ENCODE results near the gene FREM1. TPM values are rescaled to one million over a fixed set of nuclear protein-coding genes. Genes with fewer than 3 reads are reported as not detected.

The FREM1 gene
- polyA plus RNA-seq, 1 of the 3 experiments (the other 2 are of a cell fraction), result 0.26 TPM

GRCh38 chr9:14750821-14751220 is 159.4 kb downstream of the FREM1 start (continued):
- no peak for TF ChIP-seq CTCF (IDR thresholded peaks at IDR 0.05)
- no peak for TF ChIP-seq TAF1 (IDR thresholded peaks at IDR 0.05; ENCODE audit: borderline replicate concordance, low read depth, low read length)

DNA sequence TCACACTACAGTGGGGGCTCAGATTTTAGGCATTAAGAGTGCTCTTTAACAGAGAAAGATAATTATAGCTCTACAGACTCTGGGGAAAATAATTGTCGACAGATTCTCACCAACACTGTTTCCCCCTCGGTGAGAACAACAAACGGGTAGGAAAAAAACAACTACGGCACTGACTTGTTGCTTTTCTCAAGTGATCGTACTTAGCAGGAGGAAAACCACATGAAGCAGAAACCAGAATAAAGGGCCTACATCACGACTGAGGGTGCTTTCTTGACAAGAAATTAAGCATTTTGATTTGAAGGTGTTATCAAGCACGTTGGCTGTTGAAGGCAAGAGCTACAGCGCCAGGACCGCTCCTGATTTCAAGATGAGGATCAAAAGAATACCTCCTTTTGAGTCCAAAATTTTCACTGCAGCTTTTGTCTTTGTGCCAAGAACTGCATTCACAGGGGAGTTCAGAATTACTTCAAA is 160.5 kb downstream of the FREM1 start:
- H3K9ac ChIP-seq, result no peak overlapping the region
- peaks cover 0 to 6% of the 10 kb centered on the region in 2 experiments; a peak in 2 of 4 replicates for H3K4me1 ChIP-seq (ENCODE audit: control insufficient read depth in 1 of 2, insufficient read depth in 2 of 2, low read depth in 1 of 2, low read length in 1 of 2)
- no peaks in the 10 kb centered on the region; the same call in 1 of the 2 replicates for H3K27me3 ChIP-seq (ENCODE audit: insufficient read depth)
- no peak overlapping the region for H3K27ac ChIP-seq (ENCODE audit: low read depth in 2 of 2, low read length in 1 of 2)
- no peaks in the 10 kb centered on the region for H3K9me2 ChIP-seq
- no peak overlapping the region for H3K4me2 ChIP-seq
- H3K79me2 ChIP-seq (ENCODE audit: insufficient read depth), result no peaks in the 10 kb centered on the region
- H3K4me3 ChIP-seq (ENCODE audit: low read depth in 2 of 2, low read length in 1 of 2), result no peak overlapping the region
- no peaks in the 10 kb centered on the region for H3K36me3 ChIP-seq (replicated peaks in 1 of 2; ENCODE audit: control insufficient read depth in 1 of 2, insufficient read depth in 2 of 2, low read length in 1 of 2)
- no peak for TF ChIP-seq RXRA (IDR thresholded peaks at IDR 0.05; ENCODE audit: borderline replicate concordance, low read depth)
- TF ChIP-seq YY1 (IDR thresholded peaks at IDR 0.05; ENCODE audit: low read depth), result no peak
- TF ChIP-seq, protein P1, sequence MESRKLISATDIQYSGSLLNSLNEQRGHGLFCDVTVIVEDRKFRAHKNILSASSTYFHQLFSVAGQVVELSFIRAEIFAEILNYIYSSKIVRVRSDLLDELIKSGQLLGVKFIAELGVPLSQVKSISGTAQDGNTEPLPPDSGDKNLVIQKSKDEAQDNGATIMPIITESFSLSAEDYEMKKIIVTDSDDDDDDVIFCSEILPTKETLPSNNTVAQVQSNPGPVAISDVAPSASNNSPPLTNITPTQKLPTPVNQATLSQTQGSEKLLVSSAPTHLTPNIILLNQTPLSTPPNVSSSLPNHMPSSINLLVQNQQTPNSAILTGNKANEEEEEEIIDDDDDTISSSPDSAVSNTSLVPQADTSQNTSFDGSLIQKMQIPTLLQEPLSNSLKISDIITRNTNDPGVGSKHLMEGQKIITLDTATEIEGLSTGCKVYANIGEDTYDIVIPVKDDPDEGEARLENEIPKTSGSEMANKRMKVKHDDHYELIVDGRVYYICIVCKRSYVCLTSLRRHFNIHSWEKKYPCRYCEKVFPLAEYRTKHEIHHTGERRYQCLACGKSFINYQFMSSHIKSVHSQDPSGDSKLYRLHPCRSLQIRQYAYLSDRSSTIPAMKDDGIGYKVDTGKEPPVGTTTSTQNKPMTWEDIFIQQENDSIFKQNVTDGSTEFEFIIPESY (IDR thresholded peaks at IDR 0.05; ENCODE audit: borderline replicate concordance, low read depth), result no peak
- no peak for TF ChIP-seq NRF1 (IDR thresholded peaks at IDR 0.05; ENCODE audit: low read depth, low read length)
- no peak for TF ChIP-seq NFIC (IDR thresholded peaks at IDR 0.05; ENCODE audit: borderline replicate concordance)
- TF ChIP-seq RCOR1 (IDR thresholded peaks at IDR 0.05; ENCODE audit: low read length), result no peak
- DNase-seq, result no peak
- no peak overlapping the region for H2AFZ ChIP-seq (ENCODE audit: low read depth)
- no peaks in the 10 kb centered on the region for H3F3A ChIP-seq (replicated peaks; ENCODE audit: insufficient read depth)
- ChIA-PET POLR2A (interaction anchor here (1.2 kb wide), 1 partner anchor 57 kb away, joined by 3 read pairs; the partner anchor contains the start of gene ZDHHC21), CTCF (interaction anchor here (1.1 to 1.7 kb wide), 2 partner anchors 19 to 89 kb away, joined by 4 to 11 read pairs; no protein-coding TSS in a partner anchor)
- 65% methylated on average over 9 of the region's 9 CpGs for WGBS (ENCODE audit: low lambda C conversion rate)
- H4K20me1 ChIP-seq (ENCODE audit: insufficient read depth), result no peaks in the 10 kb centered on the region
- no peaks in the 10 kb centered on the region for H3K9me3 ChIP-seq

DNA sequence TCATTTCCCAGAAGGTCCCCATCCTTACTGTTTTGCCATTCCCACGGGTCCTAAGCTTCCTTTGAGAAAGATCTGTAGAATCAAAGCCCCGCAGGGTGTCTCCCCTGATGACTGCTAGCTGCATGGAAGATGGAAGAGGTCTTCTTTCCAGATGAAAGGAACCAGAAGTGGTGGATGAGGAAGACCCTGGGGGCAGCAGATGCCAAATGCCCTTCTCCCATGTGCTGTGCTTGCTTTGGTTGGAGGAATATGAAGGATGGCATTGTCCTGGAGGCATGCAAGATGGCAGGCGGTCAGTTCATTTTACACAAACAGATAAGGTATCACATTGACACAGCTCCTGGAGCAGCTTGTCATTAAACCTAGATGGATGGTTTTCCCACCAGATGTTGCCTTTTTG is 161.9 kb downstream of the FREM1 start:
- ChIA-PET CTCF (interaction anchor here (1.0 kb wide), 1 partner anchor 20 kb away, joined by 3 read pairs; no protein-coding TSS in a partner anchor), POLR2A (no interaction called here)
- peaks cover 0 to 6% of the 10 kb centered on the region in 2 experiments; a peak in 2 of 4 replicates for H3K4me1 ChIP-seq (ENCODE audit: control insufficient read depth in 1 of 2, insufficient read depth in 2 of 2, low read depth in 1 of 2, low read length in 1 of 2)
- WGBS (ENCODE audit: low lambda C conversion rate), result 47% methylated on average over 3 of the region's 3 CpGs
- H3K79me2 ChIP-seq (ENCODE audit: insufficient read depth), result no peaks in the 10 kb centered on the region
- no peaks in the 10 kb centered on the region; the same call in 1 of the 2 replicates for H3K27me3 ChIP-seq (ENCODE audit: insufficient read depth)
- no peaks in the 10 kb centered on the region for H3K9me3 ChIP-seq
- H2AFZ ChIP-seq (ENCODE audit: low read depth), result no peak overlapping the region
- H3F3A ChIP-seq (replicated peaks; ENCODE audit: insufficient read depth), result no peaks in the 10 kb centered on the region
- H3K36me3 ChIP-seq (replicated peaks in 1 of 2; ENCODE audit: control insufficient read depth in 1 of 2, insufficient read depth in 2 of 2, low read length in 1 of 2), result no peaks in the 10 kb centered on the region
- no peak overlapping the region for H3K4me3 ChIP-seq (ENCODE audit: low read depth in 2 of 2, low read length in 1 of 2)
- no peaks in the 10 kb centered on the region for H4K20me1 ChIP-seq (ENCODE audit: insufficient read depth)
- H3K4me2 ChIP-seq, result no peak overlapping the region
- DNase-seq, result no peak
- H3K27ac ChIP-seq (ENCODE audit: low read depth in 2 of 2, low read length in 1 of 2), result no peak overlapping the region; a peak in 1 of 4 replicates
- H3K9ac ChIP-seq, result no peak overlapping the region
- H3K9me2 ChIP-seq, result no peaks in the 10 kb centered on the region
- no peak for TF ChIP-seq SIN3A (IDR thresholded peaks at IDR 0.05; ENCODE audit: borderline replicate concordance, low read depth, low read length)
- no peak for TF ChIP-seq CHD2 (IDR thresholded peaks at IDR 0.05; ENCODE audit: low read length, partially characterized antibody)
- TF ChIP-seq ELF1 (IDR thresholded peaks at IDR 0.05), result no peak
- TF ChIP-seq MEF2A (IDR thresholded peaks at IDR 0.05; ENCODE audit: borderline replicate concordance, low read depth), result no peak
- no peak for TF ChIP-seq SMC3 (IDR thresholded peaks at IDR 0.05; ENCODE audit: low read depth, low read length)
- TF ChIP-seq FOSL2 (IDR thresholded peaks at IDR 0.05; ENCODE audit: borderline replicate concordance, low read depth), result no peak
- TF ChIP-seq CTCF (IDR thresholded peaks at IDR 0.05), result no peak
- TF ChIP-seq FOXJ3 (CRISPR knock-in tag; IDR thresholded peaks at IDR 0.05), result no peak
- TF ChIP-seq RAD21 (IDR thresholded peaks at IDR 0.05; ENCODE audit: low read length), result no peak
- TF ChIP-seq PBX3 (IDR thresholded peaks at IDR 0.05), result no peak
- no peak for TF ChIP-seq GATA2 (CRISPR knock-in tag; IDR thresholded peaks at IDR 0.05)
- no peak for TF ChIP-seq JUND (IDR thresholded peaks at IDR 0.05)
- TF ChIP-seq TAF1 (IDR thresholded peaks at IDR 0.05; ENCODE audit: borderline replicate concordance, low read depth, low read length), result no peak
- TF ChIP-seq TEAD4 (IDR thresholded peaks at IDR 0.05; ENCODE audit: borderline replicate concordance, insufficient read depth), result no peak
